ENCODE measurements around the gene CDR2L. TPM values are rescaled to one million over a fixed set of nuclear protein-coding genes. Genes with fewer than 3 reads are reported as not detected.
A peak's percentile ranks its signal among the peaks of the same experiment; 100 is the strongest.

CDR2L gene
- total RNA-seq, 4 donors from 2014 or later = 8.5 to 23.2 (median 10.1) TPM

GRCh38 chr17:74959826-74960515, 27.5 kb upstream of the CDR2L start:
- TF ChIP-seq, protein P1, sequence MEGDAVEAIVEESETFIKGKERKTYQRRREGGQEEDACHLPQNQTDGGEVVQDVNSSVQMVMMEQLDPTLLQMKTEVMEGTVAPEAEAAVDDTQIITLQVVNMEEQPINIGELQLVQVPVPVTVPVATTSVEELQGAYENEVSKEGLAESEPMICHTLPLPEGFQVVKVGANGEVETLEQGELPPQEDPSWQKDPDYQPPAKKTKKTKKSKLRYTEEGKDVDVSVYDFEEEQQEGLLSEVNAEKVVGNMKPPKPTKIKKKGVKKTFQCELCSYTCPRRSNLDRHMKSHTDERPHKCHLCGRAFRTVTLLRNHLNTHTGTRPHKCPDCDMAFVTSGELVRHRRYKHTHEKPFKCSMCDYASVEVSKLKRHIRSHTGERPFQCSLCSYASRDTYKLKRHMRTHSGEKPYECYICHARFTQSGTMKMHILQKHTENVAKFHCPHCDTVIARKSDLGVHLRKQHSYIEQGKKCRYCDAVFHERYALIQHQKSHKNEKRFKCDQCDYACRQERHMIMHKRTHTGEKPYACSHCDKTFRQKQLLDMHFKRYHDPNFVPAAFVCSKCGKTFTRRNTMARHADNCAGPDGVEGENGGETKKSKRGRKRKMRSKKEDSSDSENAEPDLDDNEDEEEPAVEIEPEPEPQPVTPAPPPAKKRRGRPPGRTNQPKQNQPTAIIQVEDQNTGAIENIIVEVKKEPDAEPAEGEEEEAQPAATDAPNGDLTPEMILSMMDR (IDR thresholded peaks at IDR 0.05) = no peak
- ATAC-seq (ENCODE audit: low FRiP score) = no peak
- no peak for DNase-seq (ENCODE audit: low spot score)

DNA sequence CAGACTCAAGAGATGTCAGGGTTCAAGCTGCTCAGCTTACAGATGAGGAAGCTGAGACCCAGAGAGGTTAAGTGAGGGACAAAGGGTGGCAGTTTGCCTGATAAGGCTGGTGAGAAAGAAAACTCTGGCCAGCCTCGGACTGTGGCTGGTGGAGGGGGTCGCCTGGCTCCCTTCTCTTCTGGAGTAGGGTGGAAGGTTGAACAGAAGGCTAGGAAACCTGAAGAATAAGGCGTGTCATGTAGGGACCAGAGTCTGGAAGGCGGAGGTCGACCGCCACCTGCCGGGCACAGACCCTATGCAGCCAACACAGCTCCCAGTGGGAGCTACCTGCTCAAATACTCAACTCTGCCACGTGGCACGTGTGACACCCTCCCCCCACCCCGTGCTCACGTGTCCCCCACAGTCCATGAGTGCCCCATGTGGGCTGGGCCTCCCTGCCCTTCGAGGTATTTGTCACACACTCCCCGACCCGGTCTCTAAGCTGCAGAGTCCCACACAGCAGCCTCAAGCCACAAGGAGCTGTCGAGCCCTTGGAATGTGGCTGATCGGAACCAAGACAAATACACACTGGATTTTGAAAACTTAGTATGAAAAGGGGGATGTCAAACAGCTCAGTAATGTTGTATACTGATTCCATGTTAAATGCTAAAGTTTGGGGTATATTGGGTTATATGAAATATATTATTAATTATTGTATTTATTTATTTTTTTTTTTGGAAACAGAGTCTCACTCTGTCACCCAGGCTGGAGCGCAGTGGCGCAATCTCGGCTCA, 26.7 kb upstream of the CDR2L start:
- DNase-seq (ENCODE audit: low spot score) = no peak
- ATAC-seq (ENCODE audit: low FRiP score) = no peak
- TF ChIP-seq, protein P1 (IDR thresholded peaks at IDR 0.05) = no peak

DNA sequence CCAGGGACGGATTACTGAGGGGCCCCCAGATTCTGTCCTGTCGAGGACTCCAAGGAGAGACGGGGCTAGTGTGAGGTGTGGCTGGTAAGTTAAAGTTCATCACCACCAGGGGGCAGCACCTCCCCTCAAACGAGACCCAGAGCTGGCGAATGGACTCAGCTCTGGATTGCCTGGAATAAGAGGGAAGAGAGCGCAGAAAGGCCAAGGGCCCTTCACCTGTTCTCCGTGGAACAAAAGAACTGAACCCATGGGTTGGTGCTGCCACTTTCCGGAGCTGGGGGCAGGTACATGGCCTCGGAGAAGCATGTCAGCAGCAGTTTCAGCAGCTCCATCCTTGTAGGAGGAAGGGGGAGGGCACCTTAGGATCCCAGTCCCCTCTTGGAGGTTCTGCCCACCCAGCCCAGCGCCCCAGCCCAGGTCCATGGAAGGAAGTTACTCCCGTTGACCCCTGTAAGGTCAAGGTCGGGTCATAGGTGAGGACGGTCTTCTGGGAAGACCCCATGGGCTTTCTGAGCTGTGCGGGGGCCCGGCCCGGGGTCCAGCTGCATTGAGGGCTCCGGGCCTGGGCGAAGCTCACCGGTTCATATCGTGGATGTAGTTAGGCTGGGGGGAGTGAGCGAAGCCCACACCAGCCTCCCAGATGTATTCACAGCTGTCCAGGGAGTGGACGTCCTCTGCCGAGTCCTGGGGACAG, 25.6 kb upstream of the CDR2L start:
- ATAC-seq (ENCODE audit: low FRiP score) (peak; percentile 72), DNase-seq (ENCODE audit: low spot score) (peak; percentile 95)
- TF ChIP-seq, protein P1 (IDR thresholded peaks at IDR 0.05) = peak in 2 of 3 donors; percentile 49 to 65

GRCh38 chr17:74962622-74963394, 24.6 kb upstream of the CDR2L start:
- DNase-seq (ENCODE audit: low spot score) (no peak), ATAC-seq (ENCODE audit: low FRiP score) (no peak)
- TF ChIP-seq, protein P1 (IDR thresholded peaks at IDR 0.05) = no peak

DNA sequence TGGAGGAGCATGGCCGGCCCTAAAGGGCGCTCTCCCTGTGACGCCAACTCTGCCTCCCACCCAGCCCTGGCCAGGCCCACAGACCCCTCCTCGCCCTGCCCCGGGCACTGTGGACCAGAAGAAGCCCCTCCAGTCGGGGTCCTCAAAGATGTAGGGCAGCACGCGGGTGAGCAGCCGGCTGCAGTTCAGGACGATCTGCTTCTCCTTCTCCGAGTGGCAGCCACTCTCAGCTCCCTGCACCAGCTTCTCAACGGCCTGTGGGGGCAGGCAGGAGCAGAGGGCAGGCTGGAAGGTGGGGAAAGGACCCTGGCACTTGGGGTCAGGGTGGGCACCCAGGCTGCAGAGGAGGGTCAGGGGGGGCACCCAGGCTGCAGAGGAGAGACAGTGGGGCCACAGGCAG, 23.8 kb upstream of the CDR2L start:
- TF ChIP-seq, protein P1 (IDR thresholded peaks at IDR 0.05) = no peak
- ATAC-seq (ENCODE audit: low FRiP score) = no peak
- no peak for DNase-seq (ENCODE audit: low spot score)

DNA sequence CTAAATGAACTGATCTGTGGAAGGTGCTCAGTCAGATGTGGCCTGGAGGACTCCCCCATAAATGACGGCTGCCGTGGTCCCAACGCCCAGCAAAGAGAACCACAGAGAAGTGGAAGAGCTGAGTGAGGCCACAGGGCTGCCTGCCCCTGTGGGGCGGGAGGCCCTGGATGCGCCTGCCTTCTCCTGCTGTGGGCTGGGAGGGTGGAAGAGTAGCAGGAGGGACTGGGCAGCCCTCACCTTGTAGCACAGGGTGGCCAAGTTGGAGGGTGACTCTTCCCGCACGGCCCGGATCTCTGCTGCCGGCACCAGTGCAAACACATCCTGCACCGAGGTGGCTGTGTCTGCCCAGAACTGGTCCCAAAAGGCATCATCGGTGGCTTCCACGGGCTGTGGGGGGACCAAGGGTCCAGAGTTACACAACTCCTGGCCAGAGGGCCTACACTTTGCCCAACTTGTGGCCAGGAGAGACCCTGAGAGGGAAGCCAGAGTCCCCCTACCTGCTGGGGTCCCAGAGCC, 23.1 kb upstream of the CDR2L start:
- TF ChIP-seq, protein P1 (IDR thresholded peaks at IDR 0.05) = no peak
- ATAC-seq (ENCODE audit: low FRiP score) = no peak
- DNase-seq (ENCODE audit: low spot score) = no peak

Data from omental fat pad (tissue), 4 donors.